D721Med (cell line): Measurements from ENCODE around the gene ADCY4.

ENCODE experiments used
- DNase-seq: peaks from one replicate; pipeline ENCODE4 v3.0.0; 2011; ENCODE audit warnings: low spot score; ENCODE audit not compliant: insufficient read length
- FAIRE-seq: peaks from 2 replicates; lab custom pipeline; 2011; peaks lifted over from hg19 to GRCh38; lab: Jason Lieb, UNC
- TF ChIP-seq, protein P1 (sequence below): IDR thresholded peaks from 2 replicates; pipeline ENCODE4 v1.5.1; 2012; ENCODE audit warnings: mild to moderate bottlenecking, control low read depth; ENCODE audit not compliant: insufficient read depth; ENCODE audit errors: missing control alignments

Gene ADCY4

GRCh38 chr14:24284501-24285035 is 50.3 kb downstream of the ADCY4 start:
- FAIRE-seq (no peak), DNase-seq (no peak)
- TF ChIP-seq, protein P1, sequence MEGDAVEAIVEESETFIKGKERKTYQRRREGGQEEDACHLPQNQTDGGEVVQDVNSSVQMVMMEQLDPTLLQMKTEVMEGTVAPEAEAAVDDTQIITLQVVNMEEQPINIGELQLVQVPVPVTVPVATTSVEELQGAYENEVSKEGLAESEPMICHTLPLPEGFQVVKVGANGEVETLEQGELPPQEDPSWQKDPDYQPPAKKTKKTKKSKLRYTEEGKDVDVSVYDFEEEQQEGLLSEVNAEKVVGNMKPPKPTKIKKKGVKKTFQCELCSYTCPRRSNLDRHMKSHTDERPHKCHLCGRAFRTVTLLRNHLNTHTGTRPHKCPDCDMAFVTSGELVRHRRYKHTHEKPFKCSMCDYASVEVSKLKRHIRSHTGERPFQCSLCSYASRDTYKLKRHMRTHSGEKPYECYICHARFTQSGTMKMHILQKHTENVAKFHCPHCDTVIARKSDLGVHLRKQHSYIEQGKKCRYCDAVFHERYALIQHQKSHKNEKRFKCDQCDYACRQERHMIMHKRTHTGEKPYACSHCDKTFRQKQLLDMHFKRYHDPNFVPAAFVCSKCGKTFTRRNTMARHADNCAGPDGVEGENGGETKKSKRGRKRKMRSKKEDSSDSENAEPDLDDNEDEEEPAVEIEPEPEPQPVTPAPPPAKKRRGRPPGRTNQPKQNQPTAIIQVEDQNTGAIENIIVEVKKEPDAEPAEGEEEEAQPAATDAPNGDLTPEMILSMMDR: no peak

DNA sequence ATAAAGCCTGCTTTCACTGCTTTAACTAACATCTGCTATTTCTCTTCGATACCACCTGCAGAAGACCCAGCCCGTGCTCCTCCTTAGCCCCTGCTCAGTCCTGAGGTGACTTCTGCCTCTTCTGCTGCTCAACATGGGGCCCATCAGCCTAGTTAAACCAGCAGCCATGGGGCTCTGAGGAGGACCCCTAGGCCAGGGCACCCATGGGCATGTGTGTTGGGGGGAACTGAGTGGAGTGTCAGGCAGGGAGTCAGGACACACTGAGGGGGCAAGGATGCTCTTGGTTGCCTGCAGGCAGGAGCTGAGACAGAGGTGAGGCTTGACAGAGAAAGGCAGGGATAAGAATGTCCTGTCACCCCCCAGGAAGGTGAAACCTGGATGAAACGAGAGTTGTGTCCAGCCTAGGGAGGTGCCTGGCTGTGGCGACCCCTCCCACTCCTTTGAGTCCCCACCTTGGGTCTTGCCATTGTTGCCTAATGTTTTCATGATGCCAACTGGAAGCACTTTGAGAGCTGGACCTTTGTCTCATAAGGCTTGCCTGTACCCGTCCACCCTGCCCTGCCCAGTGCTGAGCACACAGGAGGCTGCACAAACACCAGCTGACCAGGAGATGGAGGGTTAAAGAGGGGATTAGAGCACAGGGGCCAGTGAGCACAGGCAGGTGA is 50.9 kb downstream of the ADCY4 start:
- no peak for FAIRE-seq
- no peak for DNase-seq
- TF ChIP-seq, protein P1: no peak

DNA sequence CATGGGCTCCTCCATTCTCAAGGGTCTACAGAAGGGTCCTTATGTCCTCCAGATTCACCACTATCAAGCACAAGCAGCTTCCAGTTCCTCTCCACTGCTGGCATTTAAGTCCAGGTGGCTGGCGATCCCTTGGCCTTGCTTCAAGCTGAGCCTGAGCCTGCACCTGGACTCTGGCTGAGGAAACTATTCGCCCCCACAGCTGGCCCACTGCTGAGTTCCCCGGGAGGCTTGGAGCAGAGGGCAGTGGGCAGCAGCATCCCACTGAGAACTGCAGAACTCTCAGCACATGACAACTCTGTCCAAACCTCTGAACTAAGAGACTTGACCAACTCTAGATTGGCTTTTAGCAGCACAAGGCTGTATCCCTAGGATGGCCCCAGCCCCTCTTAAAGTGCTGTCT is 52.1 kb downstream of the ADCY4 start:
- no peak for FAIRE-seq
- TF ChIP-seq, protein P1: no peak
- DNase-seq: no peak

GRCh38 chr14:24281636-24282035 is 53.2 kb downstream of the ADCY4 start:
- TF ChIP-seq, protein P1: no peak
- FAIRE-seq: no peak
- DNase-seq: no peak

GRCh38 chr14:24280797-24281460 is 53.9 kb downstream of the ADCY4 start:
- FAIRE-seq: no peak
- TF ChIP-seq, protein P1: no peak

DNA sequence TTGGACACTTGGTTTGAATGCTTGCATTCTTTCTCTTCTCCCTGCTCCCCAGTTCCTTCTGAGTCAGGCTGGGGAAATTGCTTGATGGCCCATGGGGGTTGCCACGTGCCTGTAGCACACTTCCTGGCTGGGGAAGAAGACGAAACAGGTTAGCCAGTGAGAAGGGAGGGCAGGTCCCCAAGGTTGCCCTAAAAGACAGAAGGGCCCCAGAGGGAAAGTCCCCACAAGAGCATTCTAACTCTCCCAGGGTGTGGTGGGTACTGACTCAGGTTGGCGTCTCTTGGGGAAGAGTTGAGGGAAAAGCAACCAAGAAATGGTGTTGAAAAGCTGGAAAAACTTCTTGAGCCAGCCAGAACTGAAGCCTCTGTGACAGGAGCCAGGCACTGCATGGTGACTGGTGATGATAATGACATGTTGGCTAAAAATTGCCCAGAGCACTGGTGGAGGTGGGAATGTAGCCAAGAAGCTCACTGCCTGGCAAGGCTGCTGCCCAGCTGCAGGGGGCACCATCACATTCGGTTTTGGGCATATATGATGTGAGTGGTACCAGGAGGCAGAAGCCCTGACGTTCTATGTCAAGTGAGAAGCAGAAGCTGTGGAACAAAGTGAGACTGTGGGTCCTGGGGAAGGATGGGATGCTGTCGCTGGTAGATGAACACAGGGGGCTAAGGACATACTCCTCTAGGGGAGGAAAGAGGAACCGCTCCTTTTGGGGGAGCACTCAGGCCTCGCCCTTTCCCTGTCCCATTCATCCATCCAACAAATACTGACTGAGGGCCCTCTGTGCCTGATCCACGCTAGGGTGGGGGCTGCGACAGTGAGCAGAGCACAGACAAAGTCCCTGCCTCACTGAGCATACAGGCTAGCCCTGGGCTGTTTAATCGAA is 55.3 kb downstream of the ADCY4 start:
- TF ChIP-seq, protein P1: no peak
- no peak for DNase-seq
- no peak for FAIRE-seq

More at GRCh38 chr14:24280797-24281460, 53.9 kb downstream of the ADCY4 start:
- DNase-seq: no peak
